Spinal cord (tissue), 10 donors: ENCODE results near the gene PAX5. TPM values are rescaled to one million over a fixed set of nuclear protein-coding genes. Genes with fewer than 3 reads are reported as not detected.

Source experiments
- DNase-seq, 6 donors: peaks; one replicate each; pipeline versions ENCODE4 v3.0.0 to v3.0.0-alpha.2; 2013 to 2015; ENCODE audit warnings: low spot score in 6 of 6, low read depth in 4 of 6
- H3K27ac ChIP-seq: one replicate; pipeline ENCODE4 v1.5.1; 2013; ENCODE audit warnings: low read depth, low read length, control low read depth
- H3K27me3 ChIP-seq: one replicate; pipeline ENCODE4 v1.6.1; 2013; ENCODE audit warnings: low read length; ENCODE audit not compliant: control insufficient read depth, insufficient read depth
- H3K36me3 ChIP-seq: one replicate; pipeline ENCODE4 v1.6.1; 2013; ENCODE audit warnings: low read length; ENCODE audit not compliant: control insufficient read depth, insufficient read depth
- H3K4me1 ChIP-seq: one replicate; pipeline ENCODE4 v1.6.1; 2013; ENCODE audit warnings: low read length; ENCODE audit not compliant: control insufficient read depth, insufficient read depth
- H3K4me3 ChIP-seq: one replicate; pipeline ENCODE4 v1.5.1; 2013; ENCODE audit warnings: low read depth, low read length, control low read depth
- H3K9me3 ChIP-seq: one replicate; pipeline ENCODE4 v1.6.1; 2013; ENCODE audit warnings: low read length; ENCODE audit not compliant: control insufficient read depth, insufficient read depth
- WGBS: methylation state at CpG from one replicate; pipeline ENCODE4 v1.1.5; 2013; ENCODE audit warnings: missing lambda C conversion rate; ENCODE audit not compliant: insufficient coverage; 5-methylcytosine and 5-hydroxymethylcytosine counted together
- polyA plus RNA-seq, 2 donors: library from polyadenylated mRNA; unstranded; fragments of 120-200 nt; gene quantifications; one replicate each; pipeline ENCODE4 v1.2.1, GENCODE V29; 2013; ENCODE audit not compliant: insufficient read length in 2 of 2
- total RNA-seq, 2 donors: library from RNA; depleted of rRNA in 1 of 2; stranded (reverse); fragments of 120-200 nt in 1 of 2; fragments of >200 nt in 1 of 2; gene quantifications; one replicate each; pipeline versions ENCODE4 v1.2.3 to v1.2.4, GENCODE V29; 2013 to 2014
- donor health status: healthy.

The PAX5 gene
- total and polyA plus RNA-seq, 4 donors: 0.89 to 2.6 (median 1.1) TPM

- no peak for DNase-seq
- WGBS: 75% methylated on average over 5 of the region's 10 CpGs
- H3K4me3 ChIP-seq: no peak overlapping the region
- H3K4me1 ChIP-seq: no peaks in the 10 kb centered on the region
- H3K36me3 ChIP-seq: no peaks in the 10 kb centered on the region
- H3K9me3 ChIP-seq: no peaks in the 10 kb centered on the region
- H3K27me3 ChIP-seq: no peaks in the 10 kb centered on the region
- H3K27ac ChIP-seq: no peak overlapping the region
Measured at GRCh38 chr9:36913393-36914211, 120.5 kb downstream of the PAX5 start.

GRCh38 chr9:36912620-36913019 lies 121.4 kb downstream of the PAX5 start:
- Histone ChIP-seq H3K9me3 (no peaks in the 10 kb centered on the region), H3K27me3 (no peaks in the 10 kb centered on the region), H3K4me3 (no peak overlapping the region), H3K27ac (no peak overlapping the region), H3K36me3 (no peaks in the 10 kb centered on the region), H3K4me1 (no peaks in the 10 kb centered on the region)
- WGBS: 100% methylated on average over 1 of the region's 3 CpGs
- DNase-seq: no peak

GRCh38 chr9:36911601-36912412 lies 122.3 kb downstream of the PAX5 start:
- Histone ChIP-seq H3K36me3 (no peaks in the 10 kb centered on the region), H3K4me1 (no peaks in the 10 kb centered on the region), H3K4me3 (no peak overlapping the region), H3K9me3 (no peaks in the 10 kb centered on the region), H3K27ac (no peak overlapping the region), H3K27me3 (no peaks in the 10 kb centered on the region)
- DNase-seq: no peak
- 72% methylated on average over 8 of the region's 12 CpGs for WGBS

GRCh38 chr9:36911037-36911436 lies 123.0 kb downstream of the PAX5 start:
- H3K4me3 ChIP-seq: no peak overlapping the region
- DNase-seq: no peak
- H3K27me3 ChIP-seq: no peaks in the 10 kb centered on the region
- no peak overlapping the region for H3K27ac ChIP-seq
- WGBS: 80% methylated on average over 5 of the region's 6 CpGs
- H3K9me3 ChIP-seq: no peaks in the 10 kb centered on the region
- H3K36me3 ChIP-seq: no peaks in the 10 kb centered on the region
- no peaks in the 10 kb centered on the region for H3K4me1 ChIP-seq

- H3K27me3 ChIP-seq: no peaks in the 10 kb centered on the region
- no peaks in the 10 kb centered on the region for H3K9me3 ChIP-seq
- WGBS: 73% methylated on average over 4 of the region's 6 CpGs
- no peaks in the 10 kb centered on the region for H3K4me1 ChIP-seq
- no peak for DNase-seq
- H3K4me3 ChIP-seq: no peak overlapping the region
- H3K36me3 ChIP-seq: no peaks in the 10 kb centered on the region
- no peak overlapping the region for H3K27ac ChIP-seq
Measured at GRCh38 chr9:36906492-36906891, 127.6 kb downstream of the PAX5 start.

GRCh38 chr9:36905101-36906066 lies 128.7 kb downstream of the PAX5 start:
- peak in 2 of 6 donors; percentile 15 to 62 for DNase-seq
- H3K36me3 ChIP-seq: no peaks in the 10 kb centered on the region
- no peaks in the 10 kb centered on the region for H3K9me3 ChIP-seq
- H3K27me3 ChIP-seq: no peaks in the 10 kb centered on the region
- H3K27ac ChIP-seq: no peak overlapping the region
- 76% methylated on average over 8 of the region's 10 CpGs for WGBS
- H3K4me1 ChIP-seq: no peaks in the 10 kb centered on the region
- no peak overlapping the region for H3K4me3 ChIP-seq

- H3K4me3 ChIP-seq: no peak overlapping the region
- no peaks in the 10 kb centered on the region for H3K27me3 ChIP-seq
- H3K27ac ChIP-seq: no peak overlapping the region
- DNase-seq: no peak
- H3K4me1 ChIP-seq: peaks cover 3% of the 10 kb centered on the region
- H3K9me3 ChIP-seq: no peaks in the 10 kb centered on the region
- WGBS: 81% methylated on average over 3 of the region's 4 CpGs
- H3K36me3 ChIP-seq: no peaks in the 10 kb centered on the region
Measured at GRCh38 chr9:36903541-36904435, 130.3 kb downstream of the PAX5 start.

- DNase-seq: no peak
- WGBS: no CpG with 5 or more reads among the region's 5 CpGs
- Histone ChIP-seq H3K36me3 (no peaks in the 10 kb centered on the region), H3K27me3 (no peaks in the 10 kb centered on the region), H3K4me3 (no peak overlapping the region), H3K27ac (no peak overlapping the region), H3K4me1 (peaks cover 11% of the 10 kb centered on the region), H3K9me3 (no peaks in the 10 kb centered on the region)
Measured at GRCh38 chr9:36902861-36903524, 131.1 kb downstream of the PAX5 start.
